Psoas muscle (tissue), 8 donors: ENCODE measurements around the gene TAF4. TPM values are rescaled to one million over a fixed set of nuclear protein-coding genes. Genes with fewer than 3 reads are reported as not detected.

Experiments
- ATAC-seq, 4 donors: fragments of 200-7000 bp; cut with Tn5 transposase; one replicate each; pipeline ENCODE4 v1.9.1; 2020; ENCODE audit warnings: moderate library complexity in 3 of 4, mild to moderate bottlenecking in 2 of 4
- DNase-seq, 2 donors: peaks; one replicate each; pipeline ENCODE4 v3.0.0-alpha.2; 2020
- H3K27ac ChIP-seq: fragments of 200-600 bp; one replicate; pipeline ENCODE4 v1.8.0; 2022
- H3K27me3 ChIP-seq, 3 donors: fragments of 200-600 bp in 1 of 3; one replicate each; pipeline versions ENCODE4 v1.6.1 to v1.8.0; 2013 to 2022; ENCODE audit warnings: low read length in 2 of 3, mild to moderate bottlenecking in 2 of 3, moderate library complexity in 1 of 3; ENCODE audit not compliant: insufficient read depth in 3 of 3
- H3K36me3 ChIP-seq, 2 donors: fragments of 200-600 bp in 1 of 2; one replicate each; pipeline versions ENCODE4 v1.6.1 to v1.8.0; 2013 to 2022; ENCODE audit warnings: low read depth in 1 of 2, mild to moderate bottlenecking in 1 of 2, moderate library complexity in 1 of 2; ENCODE audit not compliant: insufficient read depth in 1 of 2
- H3K4me1 ChIP-seq: fragments of 200-600 bp; one replicate; pipeline ENCODE4 v1.8.0; 2022
- H3K4me3 ChIP-seq: fragments of 200-600 bp; one replicate; pipeline ENCODE4 v1.8.0; 2022; ENCODE audit warnings: mild to moderate bottlenecking
- H3K9me3 ChIP-seq: fragments of 200-600 bp; one replicate; pipeline ENCODE4 v1.8.0; 2022
- WGBS, 3 donors: extraction: QIAGEN DNeasy Blood & Tissue Kit; methylation state at CpG; one replicate each; pipeline versions ENCODE4 v1.1.6 to v1.1.7; 2013; 5-methylcytosine and 5-hydroxymethylcytosine counted together
- intact Hi-C, 2 donors: fragments of 100-400 bp; cut with DNase I; formaldehyde crosslinking; loops; one replicate each; pipeline versions ENCODE4 v1.11.0 to v1.14.2; 2022
- polyA plus RNA-seq, 3 donors: library from polyadenylated mRNA; stranded (reverse); fragments of 200-250 nt; gene quantifications; one replicate each; pipeline ENCODE4 v1.2.3, GENCODE V29; 2013
- total RNA-seq, 4 donors: library from RNA; stranded (reverse); fragmentation: NEBNext Ultra II Directional in 2 of 4; extraction: Animal tissue kit (Norgen Biotek cat#: 25700) in 2 of 4; gene quantifications; one replicate each; pipeline versions ENCODE4 v1.2.1 to v1.2.4, GENCODE V29; 2021 to 2023
- TF ChIP-seq, protein P1 (sequence below): fragments of 200-600 bp; IDR thresholded peaks from one replicate; pipeline ENCODE4 v1.8.0; 2022; ENCODE audit warnings: antibody characterized with exemption
- donor health status: healthy with polysubstance abuse.
- donor health status: DM: no; HTN: no; CAD: no; lungs with moderate emphysema.
- donor health status: Bipolar disorder and iron deficiency.
- donor health status: healthy.
- donor health status: DM: yes; HTN: yes; CAD: no.
- donor health status: DM: no; HTN: no; CAD: no.
- donor health status: DM: no; HTN: no; CAD: no.
- donor health status: DM: yes; HTN: yes; CAD: no.

The TAF4 gene
- total and polyA plus RNA-seq, 7 donors: 2.8 to 17.7 (median 10.7) TPM

DNA sequence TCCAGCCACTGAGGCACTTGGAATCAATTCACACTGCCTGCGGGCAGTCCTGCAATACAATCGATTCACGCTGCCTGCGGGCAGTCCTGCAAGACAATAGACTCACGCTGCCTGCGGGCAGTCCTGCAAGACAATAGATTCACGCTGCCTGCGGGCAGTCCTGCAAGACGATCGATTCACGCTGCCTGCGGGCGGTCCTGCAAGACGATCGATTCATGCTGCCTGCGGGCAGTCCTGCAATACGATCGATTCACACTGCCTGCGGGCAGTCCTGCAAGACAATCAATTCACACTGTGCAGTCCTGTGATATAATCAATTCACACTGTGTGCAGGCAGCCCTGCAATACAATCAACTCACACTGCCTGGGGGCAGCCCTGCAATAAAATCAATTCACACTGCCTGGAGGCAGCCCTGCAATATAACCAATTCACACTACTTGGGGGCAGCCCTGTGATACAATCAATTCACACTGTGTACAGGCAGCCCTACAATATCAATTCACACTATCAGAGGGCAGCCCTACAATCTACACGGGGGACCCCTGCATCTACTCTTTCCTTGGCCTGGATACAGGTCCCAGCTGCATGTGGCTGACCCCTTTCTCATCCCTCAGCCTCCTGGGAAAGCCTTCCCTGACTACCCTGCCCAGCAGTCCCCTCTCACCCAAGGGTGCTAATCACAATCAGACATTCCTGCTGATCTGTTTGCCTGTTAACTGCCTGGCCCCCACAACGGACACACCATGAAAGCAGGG is 10.4 kb downstream of the TAF4 start:
- DNase-seq: no peak
- H3K4me1 ChIP-seq: peaks cover 27% of the 10 kb centered on the region
- H3K27me3 ChIP-seq: no peaks in the 10 kb centered on the region
- no peak overlapping the region for H3K27ac ChIP-seq
- no peak for ATAC-seq
- 94 to 97% (median 96%) methylated on average over 21 of the region's 21 CpGs for WGBS, 3 donors
- no peaks in the 10 kb centered on the region for H3K9me3 ChIP-seq
- intact Hi-C loops: no loop called here
- no peaks in the 10 kb centered on the region for H3K36me3 ChIP-seq
- TF ChIP-seq, protein P1, sequence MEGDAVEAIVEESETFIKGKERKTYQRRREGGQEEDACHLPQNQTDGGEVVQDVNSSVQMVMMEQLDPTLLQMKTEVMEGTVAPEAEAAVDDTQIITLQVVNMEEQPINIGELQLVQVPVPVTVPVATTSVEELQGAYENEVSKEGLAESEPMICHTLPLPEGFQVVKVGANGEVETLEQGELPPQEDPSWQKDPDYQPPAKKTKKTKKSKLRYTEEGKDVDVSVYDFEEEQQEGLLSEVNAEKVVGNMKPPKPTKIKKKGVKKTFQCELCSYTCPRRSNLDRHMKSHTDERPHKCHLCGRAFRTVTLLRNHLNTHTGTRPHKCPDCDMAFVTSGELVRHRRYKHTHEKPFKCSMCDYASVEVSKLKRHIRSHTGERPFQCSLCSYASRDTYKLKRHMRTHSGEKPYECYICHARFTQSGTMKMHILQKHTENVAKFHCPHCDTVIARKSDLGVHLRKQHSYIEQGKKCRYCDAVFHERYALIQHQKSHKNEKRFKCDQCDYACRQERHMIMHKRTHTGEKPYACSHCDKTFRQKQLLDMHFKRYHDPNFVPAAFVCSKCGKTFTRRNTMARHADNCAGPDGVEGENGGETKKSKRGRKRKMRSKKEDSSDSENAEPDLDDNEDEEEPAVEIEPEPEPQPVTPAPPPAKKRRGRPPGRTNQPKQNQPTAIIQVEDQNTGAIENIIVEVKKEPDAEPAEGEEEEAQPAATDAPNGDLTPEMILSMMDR: no peak
- H3K4me3 ChIP-seq: no peak overlapping the region

DNA sequence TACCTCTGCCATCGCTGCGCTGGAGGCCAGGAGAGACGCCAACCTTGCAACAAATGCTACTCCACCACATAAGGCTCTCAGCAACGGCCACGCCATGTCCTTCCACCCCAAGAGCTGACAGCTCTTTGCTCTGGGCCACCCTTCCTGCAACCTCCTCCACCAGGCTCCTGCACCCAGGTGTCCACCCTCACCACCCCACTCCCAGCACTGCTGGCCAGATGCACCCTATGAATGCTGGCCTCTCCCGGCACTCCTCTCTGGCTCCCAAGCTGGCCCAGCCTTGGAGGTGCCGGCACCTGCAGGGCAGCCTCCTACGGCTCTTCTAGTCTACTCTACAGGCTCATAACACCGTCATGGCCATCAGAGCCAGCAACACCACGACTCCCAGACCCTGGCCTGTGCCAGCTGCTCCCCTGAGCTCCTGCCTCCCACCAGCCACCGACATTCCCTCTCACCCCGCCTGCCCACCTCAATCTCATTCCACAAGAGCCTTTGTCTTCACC is 11.2 kb downstream of the TAF4 start:
- DNase-seq (no peak), ATAC-seq (no peak)
- H3K4me3 ChIP-seq: no peak overlapping the region
- peaks cover 22% of the 10 kb centered on the region for H3K4me1 ChIP-seq
- no peaks in the 10 kb centered on the region for H3K27me3 ChIP-seq
- intact Hi-C loops: no loop called here
- TF ChIP-seq, protein P1: no peak
- H3K36me3 ChIP-seq: no peaks in the 10 kb centered on the region
- no peaks in the 10 kb centered on the region for H3K9me3 ChIP-seq
- no peak overlapping the region for H3K27ac ChIP-seq
- WGBS, 3 donors: 90 to 95% (median 94%) methylated on average over 12 of the region's 12 CpGs

DNA sequence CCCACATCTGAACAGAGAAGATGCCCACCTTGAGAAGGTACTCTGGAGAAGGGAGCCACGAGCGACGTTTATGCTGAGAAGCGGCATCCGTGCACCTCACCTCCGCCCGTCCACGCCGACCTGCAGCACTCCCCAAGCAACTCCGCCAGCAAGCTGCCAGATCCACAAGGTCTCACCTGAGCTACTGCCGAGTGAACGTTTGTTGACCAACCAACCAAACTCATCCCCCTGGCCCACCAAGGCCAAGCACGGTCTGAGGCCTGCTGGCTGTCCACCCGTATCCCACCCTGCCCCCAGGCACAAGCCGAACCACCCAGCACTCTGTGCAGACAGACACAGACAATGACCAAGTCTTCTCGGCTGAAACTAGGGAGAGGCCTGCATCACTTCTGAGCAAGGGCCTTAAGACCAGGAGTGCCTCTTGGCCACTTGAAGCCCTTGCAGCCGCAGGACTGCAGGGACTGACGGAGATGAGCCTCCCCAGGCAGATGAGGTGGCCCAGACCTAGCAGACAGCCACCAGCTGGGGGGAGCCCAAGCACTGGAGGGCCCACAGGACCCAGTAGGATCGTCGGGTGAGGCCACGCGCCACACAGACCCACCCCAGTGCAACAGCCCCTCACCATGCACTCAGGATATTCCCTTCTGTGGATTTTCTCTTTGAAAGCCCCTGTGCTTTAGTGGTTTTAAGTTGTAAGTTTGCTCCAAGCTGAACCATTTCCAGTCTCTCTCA is 12.1 kb downstream of the TAF4 start:
- H3K27ac ChIP-seq: no peak overlapping the region
- no peaks in the 10 kb centered on the region for H3K36me3 ChIP-seq
- H3K9me3 ChIP-seq: no peaks in the 10 kb centered on the region
- intact Hi-C loops: no loop called here
- no peak for DNase-seq
- H3K4me3 ChIP-seq: no peak overlapping the region
- TF ChIP-seq, protein P1: no peak
- WGBS, 3 donors: 94% methylated on average over 22 of the region's 22 CpGs
- no peaks in the 10 kb centered on the region for H3K27me3 ChIP-seq
- peaks cover 17% of the 10 kb centered on the region for H3K4me1 ChIP-seq
- ATAC-seq: no peak

DNA sequence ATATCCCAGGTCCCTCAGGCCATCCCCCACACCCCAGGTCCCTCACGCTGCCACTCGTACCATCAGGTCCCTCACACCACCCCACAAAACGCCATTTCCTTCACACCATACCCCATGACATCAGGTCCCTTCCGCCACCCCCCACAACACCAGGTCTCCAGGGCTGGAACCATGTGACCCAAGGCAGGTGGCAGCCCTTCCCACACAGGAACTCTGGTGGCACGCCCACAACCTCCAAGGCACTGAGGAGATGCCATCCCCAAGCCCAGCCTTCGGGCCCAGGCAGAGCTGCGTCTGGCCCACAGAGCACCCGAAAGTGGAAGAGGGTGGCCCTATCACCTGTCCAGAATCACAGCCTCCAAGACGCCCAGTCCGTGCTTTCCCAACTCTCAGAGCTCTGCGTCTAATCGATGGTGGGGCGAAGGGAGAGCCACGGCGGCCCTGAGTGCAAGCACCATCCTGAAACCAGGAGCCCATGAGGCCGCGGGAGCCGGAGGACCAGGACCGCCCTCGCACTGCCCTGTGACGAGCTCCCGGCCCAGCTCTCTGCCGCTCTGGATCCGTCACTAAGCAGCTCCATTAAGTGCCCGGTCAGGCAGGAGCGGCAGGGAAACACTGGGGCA is 12.7 kb downstream of the TAF4 start:
- no peak for DNase-seq
- H3K4me1 ChIP-seq: peaks cover 17% of the 10 kb centered on the region
- 90 to 94% (median 90%) methylated on average over 26 of the region's 26 CpGs for WGBS, 3 donors

More for the DNA sequence above, 12.7 kb downstream of the TAF4 start:
- H3K36me3 ChIP-seq: no peaks in the 10 kb centered on the region
- H3K27me3 ChIP-seq: no peaks in the 10 kb centered on the region
- intact Hi-C loops: no loop called here
- H3K4me3 ChIP-seq: no peak overlapping the region
- TF ChIP-seq, protein P1: no peak
- H3K27ac ChIP-seq: no peak overlapping the region
- H3K9me3 ChIP-seq: no peaks in the 10 kb centered on the region
- no peak for ATAC-seq
